Mammary epithelial cell (primary cell): Measurements from ENCODE around the gene ADAMTSL2.

Experiments used
- EZH2 ChIP-seq: IDR thresholded peaks from 2 replicates; pipeline ENCODE4 v1.6.1; 2012; ENCODE audit warnings: low read length, inconsistent platforms, borderline replicate concordance
- TF ChIP-seq, protein P1 (sequence below), 2 donors: IDR thresholded peaks in 1 of 2; conservative IDR thresholded peaks in 1 of 2; 2 replicates each; pipeline ENCODE4 v1.5.1; 2011 to 2012; ENCODE audit warnings: inconsistent platforms in 2 of 2, low read length in 2 of 2, mild to moderate bottlenecking in 2 of 2, control low read depth in 1 of 2, low read depth in 1 of 2; ENCODE audit not compliant: insufficient read depth in 1 of 2; ENCODE audit errors: extremely low read depth in 1 of 2

DNA sequence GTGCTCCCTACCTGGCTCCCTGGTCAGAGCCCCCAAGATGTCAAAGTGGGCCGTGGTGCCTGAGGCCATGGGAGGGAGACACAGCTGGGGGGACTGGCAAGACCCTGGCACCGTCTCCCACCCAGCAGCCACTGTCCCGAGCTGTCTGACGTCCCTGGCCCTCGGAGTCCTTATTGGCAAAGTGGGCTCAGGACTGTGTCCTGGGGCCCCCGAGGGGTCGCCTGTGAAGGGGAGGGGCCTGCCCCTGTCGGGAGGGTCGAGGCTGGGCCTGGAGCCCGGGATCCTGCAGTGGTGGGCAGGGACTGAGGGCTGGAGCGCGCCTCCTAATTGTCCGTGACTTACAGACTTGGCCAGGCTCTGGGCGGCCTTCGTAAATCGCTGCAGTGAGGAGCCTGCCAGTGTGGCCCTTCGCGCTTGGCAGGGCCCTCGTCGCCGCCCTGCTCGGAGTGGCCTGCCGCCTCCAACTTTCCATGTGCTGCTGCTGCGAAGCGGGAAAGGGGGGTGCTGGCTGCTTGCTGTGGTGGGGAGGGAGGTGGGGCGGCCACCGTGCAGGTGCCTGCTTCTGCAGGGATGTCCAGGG lies 23.5 kb upstream of the ADAMTSL2 start:
- TF ChIP-seq, protein P1, sequence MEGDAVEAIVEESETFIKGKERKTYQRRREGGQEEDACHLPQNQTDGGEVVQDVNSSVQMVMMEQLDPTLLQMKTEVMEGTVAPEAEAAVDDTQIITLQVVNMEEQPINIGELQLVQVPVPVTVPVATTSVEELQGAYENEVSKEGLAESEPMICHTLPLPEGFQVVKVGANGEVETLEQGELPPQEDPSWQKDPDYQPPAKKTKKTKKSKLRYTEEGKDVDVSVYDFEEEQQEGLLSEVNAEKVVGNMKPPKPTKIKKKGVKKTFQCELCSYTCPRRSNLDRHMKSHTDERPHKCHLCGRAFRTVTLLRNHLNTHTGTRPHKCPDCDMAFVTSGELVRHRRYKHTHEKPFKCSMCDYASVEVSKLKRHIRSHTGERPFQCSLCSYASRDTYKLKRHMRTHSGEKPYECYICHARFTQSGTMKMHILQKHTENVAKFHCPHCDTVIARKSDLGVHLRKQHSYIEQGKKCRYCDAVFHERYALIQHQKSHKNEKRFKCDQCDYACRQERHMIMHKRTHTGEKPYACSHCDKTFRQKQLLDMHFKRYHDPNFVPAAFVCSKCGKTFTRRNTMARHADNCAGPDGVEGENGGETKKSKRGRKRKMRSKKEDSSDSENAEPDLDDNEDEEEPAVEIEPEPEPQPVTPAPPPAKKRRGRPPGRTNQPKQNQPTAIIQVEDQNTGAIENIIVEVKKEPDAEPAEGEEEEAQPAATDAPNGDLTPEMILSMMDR (conservative IDR thresholded peaks at IDR 0.05 in 1 of 2, IDR thresholded peaks at IDR 0.05 in 1 of 2; ENCODE audit: extremely low read depth in 1 of 2, insufficient read depth in 1 of 2, low read depth in 1 of 2, low read length in 2 of 2): no peak
- no peak for TF ChIP-seq EZH2
